OCI-LY1 (cell line): Measurements from ENCODE around the gene SNPH.

Source experiments
- H2AFZ ChIP-seq: fragments of 200-600 bp; sonication (generic), shearing (Covaris generic); 2 replicates; pipeline ENCODE4 v1.6.0; 2014; ENCODE audit warnings: antibody characterized with exemption, mild to moderate bottlenecking, low read length
- H3F3A ChIP-seq: fragments of 200-600 bp; sonication (generic), shearing (Covaris generic); 2 replicates; pipeline ENCODE4 v1.6.0; 2014; ENCODE audit warnings: mild to moderate bottlenecking, antibody characterized with exemption, low read length, moderate library complexity; ENCODE audit not compliant: insufficient read depth
- H3K27ac ChIP-seq: fragments of 200-600 bp; sonication (generic); 2 replicates; pipeline ENCODE4 v1.5.1; 2014; ENCODE audit warnings: low read length, mixed run types, mild to moderate bottlenecking, low read depth; ENCODE audit not compliant: poor library complexity, severe bottlenecking
- H3K27me3 ChIP-seq: fragments of 200-600 bp; sonication (generic); 2 replicates; pipeline ENCODE4 v1.6.0; 2014; ENCODE audit warnings: antibody characterized with exemption, mild to moderate bottlenecking, low read length, moderate library complexity; ENCODE audit not compliant: insufficient read depth
- H3K36me3 ChIP-seq: fragments of 200-600 bp; sonication (generic); 2 replicates; pipeline ENCODE4 v1.6.1; 2014; ENCODE audit warnings: mild to moderate bottlenecking, antibody characterized with exemption, low read length, moderate library complexity, mixed read lengths; ENCODE audit not compliant: insufficient read depth
- H3K4me1 ChIP-seq: fragments of 200-600 bp; sonication (generic); 2 replicates; pipeline ENCODE4 v1.5.1; 2014; ENCODE audit warnings: mild to moderate bottlenecking, low read length, moderate library complexity; ENCODE audit not compliant: insufficient read depth, severe bottlenecking
- H3K4me2 ChIP-seq: fragments of 200-600 bp; sonication (generic), shearing (Covaris generic); 2 replicates; pipeline ENCODE4 v1.6.1; 2014; ENCODE audit warnings: low read length
- H3K4me3 ChIP-seq: fragments of 200-600 bp; sonication (generic); 2 replicates; pipeline ENCODE4 v1.5.1; 2014; ENCODE audit warnings: low read length, low read depth, mild to moderate bottlenecking, mixed read lengths; ENCODE audit not compliant: poor library complexity, severe bottlenecking
- H3K79me2 ChIP-seq: fragments of 200-600 bp; shearing (Covaris generic); 2 replicates; pipeline ENCODE4 v1.6.1; 2016; ENCODE audit warnings: mixed run types, low read length, mixed read lengths; ENCODE audit not compliant: insufficient read depth
- H3K9ac ChIP-seq: fragments of 200-600 bp; sonication (generic), shearing (Covaris generic); 2 replicates; pipeline ENCODE4 v1.6.1; 2014; ENCODE audit warnings: mild to moderate bottlenecking, low read length, mixed read lengths
- H3K9me2 ChIP-seq: fragments of 200-600 bp; sonication (generic), shearing (Covaris generic); 2 replicates; pipeline ENCODE4 v1.6.1; 2014; ENCODE audit warnings: low read depth, mild to moderate bottlenecking, low read length, mixed read lengths
- H3K9me3 ChIP-seq: fragments of 200-600 bp; shearing (Covaris generic); 2 replicates; pipeline ENCODE4 v1.6.1; 2014; ENCODE audit warnings: low read length, mixed read lengths
- H4K20me1 ChIP-seq: fragments of 200-600 bp; sonication (generic), shearing (Covaris generic); 2 replicates; pipeline ENCODE4 v1.6.0; 2016; ENCODE audit warnings: mild to moderate bottlenecking, low read length; ENCODE audit not compliant: insufficient read depth
- CTCF ChIP-seq: fragments of 200-600 bp; sonication (generic), shearing (Covaris generic); IDR thresholded peaks from 2 replicates; pipeline ENCODE4 v1.5.1; 2017; ENCODE audit warnings: mild to moderate bottlenecking, antibody characterized with exemption, low read length, moderate library complexity, mixed read lengths
- EZH2 ChIP-seq: fragments of 200-600 bp; sonication (generic), shearing (Covaris generic); IDR thresholded peaks from 2 replicates; pipeline ENCODE4 v1.8.0; 2017; ENCODE audit warnings: borderline replicate concordance, mixed run types, mild to moderate bottlenecking, antibody characterized with exemption, low read length, moderate library complexity, mixed read lengths

SNPH gene

DNA sequence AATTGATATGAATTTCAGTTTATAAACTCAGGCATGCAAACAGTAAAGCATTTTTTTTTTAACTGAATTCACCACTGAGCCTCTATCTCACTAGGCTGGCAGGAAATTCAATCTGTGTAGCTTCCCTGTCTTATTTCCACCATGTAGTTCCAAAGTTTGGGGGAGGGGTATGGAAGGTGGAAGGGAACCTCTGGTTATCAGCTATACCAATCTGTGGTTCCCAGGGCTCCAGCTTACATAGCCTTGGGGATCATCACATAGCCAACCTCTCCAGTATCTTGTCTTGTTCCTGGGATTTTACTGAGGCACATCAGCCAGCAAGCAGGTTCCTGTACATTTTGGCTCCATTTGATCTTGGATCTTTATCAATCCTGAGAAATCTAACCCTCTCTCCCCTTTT lies 24.6 kb upstream of the SNPH start:
- Histone ChIP-seq H3K36me3 (no peaks in the 10 kb centered on the region), H3F3A (no peaks in the 10 kb centered on the region), H3K9me2 (no peaks in the 10 kb centered on the region), H3K4me2 (no peak overlapping the region), H3K79me2 (no peaks in the 10 kb centered on the region), H3K9ac (no peak overlapping the region), H2AFZ (no peak overlapping the region), H3K27ac (no peak overlapping the region), H3K4me3 (no peak overlapping the region), H3K4me1 (no peaks in the 10 kb centered on the region), H3K9me3 (no peaks in the 10 kb centered on the region), H4K20me1 (no peaks in the 10 kb centered on the region), H3K27me3 (no peaks in the 10 kb centered on the region)
- TF ChIP-seq CTCF (no peak), EZH2 (no peak)

DNA sequence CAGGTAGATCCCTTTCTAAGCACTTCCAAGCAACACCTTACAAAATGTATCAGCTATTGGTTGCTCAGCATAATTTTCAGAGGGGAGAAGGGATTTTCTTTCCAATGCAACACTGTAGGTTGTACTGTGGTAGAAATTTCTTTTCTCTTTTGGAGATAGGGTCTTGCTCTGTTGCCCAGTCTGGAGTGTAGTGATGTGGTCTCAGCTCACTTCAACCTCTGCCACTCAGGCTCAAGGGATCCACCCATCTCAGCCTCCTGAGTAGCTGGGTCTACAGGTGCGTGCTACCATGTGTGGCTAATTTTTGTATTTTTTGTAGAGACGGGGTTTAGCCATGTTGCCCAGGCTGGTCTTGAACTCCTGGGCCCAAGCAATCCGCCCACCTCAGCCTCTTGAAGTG lies 24.0 kb upstream of the SNPH start:
- no peak overlapping the region for H3K4me3 ChIP-seq
- no peak overlapping the region for H3K9ac ChIP-seq
- H3K27ac ChIP-seq = no peak overlapping the region
- no peak overlapping the region for H2AFZ ChIP-seq
- no peaks in the 10 kb centered on the region for H3K4me1 ChIP-seq
- TF ChIP-seq CTCF = no peak
- TF ChIP-seq EZH2 = no peak
- no peaks in the 10 kb centered on the region for H3K9me2 ChIP-seq
- H3K4me2 ChIP-seq = no peak overlapping the region
- H3F3A ChIP-seq = no peaks in the 10 kb centered on the region
- H3K9me3 ChIP-seq = no peaks in the 10 kb centered on the region
- no peaks in the 10 kb centered on the region for H4K20me1 ChIP-seq
- H3K27me3 ChIP-seq = no peaks in the 10 kb centered on the region
- H3K36me3 ChIP-seq = no peaks in the 10 kb centered on the region
- no peaks in the 10 kb centered on the region for H3K79me2 ChIP-seq

GRCh38 chr20:1242530-1242929 lies 23.6 kb upstream of the SNPH start:
- H3F3A ChIP-seq = no peaks in the 10 kb centered on the region
- H2AFZ ChIP-seq = no peak overlapping the region
- no peaks in the 10 kb centered on the region for H3K79me2 ChIP-seq
- H3K4me2 ChIP-seq = no peak overlapping the region
- no peaks in the 10 kb centered on the region for H3K4me1 ChIP-seq
- H3K27me3 ChIP-seq = no peaks in the 10 kb centered on the region
- TF ChIP-seq EZH2 (no peak), CTCF (no peak)
- no peaks in the 10 kb centered on the region for H4K20me1 ChIP-seq
- H3K9ac ChIP-seq = no peak overlapping the region
- no peak overlapping the region for H3K27ac ChIP-seq
- no peaks in the 10 kb centered on the region for H3K9me2 ChIP-seq
- H3K4me3 ChIP-seq = no peak overlapping the region
- no peaks in the 10 kb centered on the region for H3K36me3 ChIP-seq
- H3K9me3 ChIP-seq = no peaks in the 10 kb centered on the region
